Measurements from ENCODE around the gene RTP2. TPM values are rescaled to one million over a fixed set of nuclear protein-coding genes. Genes with fewer than 3 reads are reported as not detected.

RTP2 gene
- total RNA-seq, 1 experiment from 2014 or later: not detected

- no peaks in the 10 kb centered on the region for H3K9me2 ChIP-seq (replicated peaks; ENCODE audit: insufficient read depth, low read length)
- peak overlapping the region; percentile 93 for H3K4me2 ChIP-seq (ENCODE audit: low read depth, low read length, poor library complexity, severe bottlenecking)
- peaks cover 67% of the 10 kb centered on the region for H4K20me1 ChIP-seq (ENCODE audit: insufficient read depth, low read depth, low read length)
- peaks cover 99% of the 10 kb centered on the region for H3K79me2 ChIP-seq (ENCODE audit: low read length)
- H3K4me1 ChIP-seq (ENCODE audit: low read length): peaks cover 83% of the 10 kb centered on the region
- H3K27ac ChIP-seq (ENCODE audit: low read length): peak overlapping the region; percentile 98
- peaks cover 76% of the 10 kb centered on the region for H3K36me3 ChIP-seq (ENCODE audit: insufficient read depth, low read length)
- no peaks in the 10 kb centered on the region for H3K27me3 ChIP-seq (ENCODE audit: low read length)
- H3K4me3 ChIP-seq (ENCODE audit: low read length): peak overlapping the region; percentile 85
- H3K9ac ChIP-seq (ENCODE audit: low read length): peak overlapping the region; percentile 97
- no peaks in the 10 kb centered on the region for H3K9me3 ChIP-seq (ENCODE audit: low read length)
- no peak overlapping the region for H2AFZ ChIP-seq (ENCODE audit: low read length)
- peak; percentile 95 for DNase-seq
Observed at GRCh38 chr3:187739561-187740332, 37.4 kb upstream of the RTP2 start.

- H3K4me1 ChIP-seq (ENCODE audit: low read length): peaks cover 89% of the 10 kb centered on the region
- no peaks in the 10 kb centered on the region for H3K9me2 ChIP-seq (replicated peaks; ENCODE audit: insufficient read depth, low read length)
- H3K4me3 ChIP-seq (ENCODE audit: low read length): peak overlapping the region; percentile 85
- H3K9ac ChIP-seq (ENCODE audit: low read length): peak overlapping the region; percentile 97
- H3K27ac ChIP-seq (ENCODE audit: low read length): peak overlapping the region; percentile 98
- peak overlapping the region; percentile 93 for H3K4me2 ChIP-seq (ENCODE audit: low read depth, low read length, poor library complexity, severe bottlenecking)
- H4K20me1 ChIP-seq (ENCODE audit: insufficient read depth, low read depth, low read length): peaks cover 73% of the 10 kb centered on the region
- no peaks in the 10 kb centered on the region for H3K9me3 ChIP-seq (ENCODE audit: low read length)
- no peak for DNase-seq
- no peaks in the 10 kb centered on the region for H3K27me3 ChIP-seq (ENCODE audit: low read length)
- H3K36me3 ChIP-seq (ENCODE audit: insufficient read depth, low read length): peaks cover 76% of the 10 kb centered on the region
- no peak overlapping the region for H2AFZ ChIP-seq (ENCODE audit: low read length)
- peaks cover 99% of the 10 kb centered on the region for H3K79me2 ChIP-seq (ENCODE audit: low read length)
Observed at GRCh38 chr3:187739094-187739560, 36.8 kb upstream of the RTP2 start.

- no peaks in the 10 kb centered on the region for H3K9me2 ChIP-seq (replicated peaks; ENCODE audit: insufficient read depth, low read length)
- H3K4me1 ChIP-seq (ENCODE audit: low read length): peaks cover 93% of the 10 kb centered on the region
- H3K4me2 ChIP-seq (ENCODE audit: low read depth, low read length, poor library complexity, severe bottlenecking): peak overlapping the region; percentile 93
- H4K20me1 ChIP-seq (ENCODE audit: insufficient read depth, low read depth, low read length): peaks cover 80% of the 10 kb centered on the region
- H3K79me2 ChIP-seq (ENCODE audit: low read length): peaks cover 93% of the 10 kb centered on the region
- peaks cover 75% of the 10 kb centered on the region for H3K36me3 ChIP-seq (ENCODE audit: insufficient read depth, low read length)
- peak overlapping the region; percentile 98 for H3K27ac ChIP-seq (ENCODE audit: low read length)
- no peaks in the 10 kb centered on the region for H3K9me3 ChIP-seq (ENCODE audit: low read length)
- peak overlapping the region; percentile 97 for H3K9ac ChIP-seq (ENCODE audit: low read length)
- H3K27me3 ChIP-seq (ENCODE audit: low read length): no peaks in the 10 kb centered on the region
- DNase-seq: peak; percentile 91
- H2AFZ ChIP-seq (ENCODE audit: low read length): no peak overlapping the region
- H3K4me3 ChIP-seq (ENCODE audit: low read length): peak overlapping the region; percentile 85
Observed at GRCh38 chr3:187738331-187739093, 36.2 kb upstream of the RTP2 start.

GRCh38 chr3:187738071-187738330, 35.6 kb upstream of the RTP2 start:
- Histone ChIP-seq H3K36me3 (ENCODE audit: insufficient read depth, low read length) (peaks cover 76% of the 10 kb centered on the region), H3K9ac (ENCODE audit: low read length) (peak overlapping the region; percentile 97), H3K9me3 (ENCODE audit: low read length) (no peaks in the 10 kb centered on the region), H3K79me2 (ENCODE audit: low read length) (peaks cover 88% of the 10 kb centered on the region), H3K9me2 (replicated peaks; ENCODE audit: insufficient read depth, low read length) (no peaks in the 10 kb centered on the region), H3K27ac (ENCODE audit: low read length) (peak overlapping the region; percentile 98), H2AFZ (ENCODE audit: low read length) (no peak overlapping the region), H3K4me3 (ENCODE audit: low read length) (peak overlapping the region; percentile 85; the same call in 1 of the 2 replicates), H4K20me1 (ENCODE audit: insufficient read depth, low read depth, low read length) (peaks cover 85% of the 10 kb centered on the region), H3K4me1 (ENCODE audit: low read length) (peaks cover 98% of the 10 kb centered on the region), H3K27me3 (ENCODE audit: low read length) (no peaks in the 10 kb centered on the region), H3K4me2 (ENCODE audit: low read depth, low read length, poor library complexity, severe bottlenecking) (peak overlapping the region; percentile 93)
- DNase-seq: no peak

GRCh38 chr3:187737368-187738070, 35.2 kb upstream of the RTP2 start:
- Histone ChIP-seq H3K4me1 (ENCODE audit: low read length) (peaks cover 98% of the 10 kb centered on the region), H4K20me1 (ENCODE audit: insufficient read depth, low read depth, low read length) (peaks cover 90% of the 10 kb centered on the region), H3K9me3 (ENCODE audit: low read length) (no peaks in the 10 kb centered on the region), H3K4me3 (ENCODE audit: low read length) (peak overlapping the region; percentile 85; the same call in 1 of the 2 replicates), H3K27ac (ENCODE audit: low read length) (peak overlapping the region; percentile 98), H2AFZ (ENCODE audit: low read length) (no peak overlapping the region), H3K4me2 (ENCODE audit: low read depth, low read length, poor library complexity, severe bottlenecking) (peak overlapping the region; percentile 93), H3K9ac (ENCODE audit: low read length) (peak overlapping the region; percentile 97), H3K9me2 (replicated peaks; ENCODE audit: insufficient read depth, low read length) (no peaks in the 10 kb centered on the region), H3K27me3 (ENCODE audit: low read length) (no peaks in the 10 kb centered on the region), H3K36me3 (ENCODE audit: insufficient read depth, low read length) (peaks cover 76% of the 10 kb centered on the region), H3K79me2 (ENCODE audit: low read length) (peaks cover 87% of the 10 kb centered on the region)
- DNase-seq: peak; percentile 74

GRCh38 chr3:187737006-187737367, 34.6 kb upstream of the RTP2 start:
- peaks cover 76% of the 10 kb centered on the region for H3K36me3 ChIP-seq (ENCODE audit: insufficient read depth, low read length)
- H4K20me1 ChIP-seq (ENCODE audit: insufficient read depth, low read depth, low read length): peaks cover 95% of the 10 kb centered on the region
- H3K4me3 ChIP-seq (ENCODE audit: low read length): no peak overlapping the region
- no peaks in the 10 kb centered on the region for H3K27me3 ChIP-seq (ENCODE audit: low read length)
- H3K27ac ChIP-seq (ENCODE audit: low read length): peak overlapping the region; percentile 98
- peaks cover 84% of the 10 kb centered on the region for H3K79me2 ChIP-seq (ENCODE audit: low read length)
- no peaks in the 10 kb centered on the region for H3K9me3 ChIP-seq (ENCODE audit: low read length)
- no peak overlapping the region for H2AFZ ChIP-seq (ENCODE audit: low read length)
- peaks cover 98% of the 10 kb centered on the region for H3K4me1 ChIP-seq (ENCODE audit: low read length)
- H3K4me2 ChIP-seq (ENCODE audit: low read depth, low read length, poor library complexity, severe bottlenecking): peak overlapping the region; percentile 93
- peak; percentile 61 for DNase-seq
- H3K9me2 ChIP-seq (replicated peaks; ENCODE audit: insufficient read depth, low read length): no peaks in the 10 kb centered on the region
- no peak overlapping the region for H3K9ac ChIP-seq (ENCODE audit: low read length)

- Histone ChIP-seq H3K4me3 (ENCODE audit: low read length) (no peak overlapping the region; the same call in 1 of the 2 replicates), H3K9ac (ENCODE audit: low read length) (peak overlapping the region; percentile 15; the same call in 1 of the 2 replicates), H3K27ac (ENCODE audit: low read length) (peak overlapping the region; percentile 98), H3K4me2 (ENCODE audit: low read depth, low read length, poor library complexity, severe bottlenecking) (peak overlapping the region; percentile 93), H4K20me1 (ENCODE audit: insufficient read depth, low read depth, low read length) (peaks cover 96% of the 10 kb centered on the region), H3K9me2 (replicated peaks; ENCODE audit: insufficient read depth, low read length) (no peaks in the 10 kb centered on the region), H3K27me3 (ENCODE audit: low read length) (no peaks in the 10 kb centered on the region), H2AFZ (ENCODE audit: low read length) (no peak overlapping the region), H3K4me1 (ENCODE audit: low read length) (peaks cover 98% of the 10 kb centered on the region), H3K36me3 (ENCODE audit: insufficient read depth, low read length) (peaks cover 76% of the 10 kb centered on the region), H3K79me2 (ENCODE audit: low read length) (peaks cover 84% of the 10 kb centered on the region), H3K9me3 (ENCODE audit: low read length) (no peaks in the 10 kb centered on the region)
- DNase-seq: peak; percentile 52
Observed at GRCh38 chr3:187736418-187736871, 34.1 kb upstream of the RTP2 start.

All from Karpas-422 (cell line).